ENCODE data around the gene SERTAD4. TPM values are rescaled to one million over a fixed set of nuclear protein-coding genes. Genes with fewer than 3 reads are reported as not detected.
"Not testable (repeated sequence)": the region's sequence is repeated elsewhere in the genome, so short reads cannot be mapped to it uniquely, and the experiment has no call there.

Gene SERTAD4
- total and polyA plus RNA-seq, 2 experiments from 2014 or later = 0.97 to 1.0 TPM

DNA sequence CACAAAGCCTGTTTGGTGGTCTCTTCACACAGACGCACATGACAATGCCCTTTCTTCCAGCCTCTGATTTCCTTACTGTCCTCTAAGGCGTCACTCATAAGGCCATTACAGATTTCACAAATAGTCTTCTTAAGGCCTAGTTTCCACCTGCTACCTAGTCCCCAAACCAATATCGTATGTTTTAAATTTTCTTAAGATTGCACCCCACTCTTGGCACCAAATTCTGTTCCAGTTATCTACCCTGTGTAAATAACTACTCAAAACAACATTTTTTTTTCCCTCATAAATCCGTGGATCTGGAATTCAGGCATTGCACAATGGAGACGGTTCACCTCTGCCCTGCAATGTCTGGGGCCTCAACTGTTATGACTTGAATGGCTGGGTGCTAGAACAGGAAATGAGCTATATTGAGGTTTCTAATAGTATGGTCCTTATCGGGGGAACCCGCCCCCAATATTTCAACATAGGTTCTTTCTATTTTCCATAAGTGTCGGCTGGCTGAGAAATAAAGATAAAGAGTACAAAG is 36.9 kb upstream of the SERTAD4 start:
- TF ChIP-seq EZH2phosphoT487 (IDR thresholded peaks at IDR 0.05; ENCODE audit: insufficient read depth, low read depth) = no peak
- no peak for TF ChIP-seq EZH2 (IDR thresholded peaks at IDR 0.05; ENCODE audit: insufficient read depth, poor library complexity, severe bottlenecking)
- Histone ChIP-seq H3K9me2 (ENCODE audit: insufficient read depth) (no peaks in the 10 kb centered on the region), H3K4me2 (ENCODE audit: unreplicated experiment) (no peak overlapping the region), H3K4me3 (no peak overlapping the region), H3K27me3 (replicated peaks; ENCODE audit: insufficient read depth) (no peaks in the 10 kb centered on the region; the same call in none of the 2 replicates), H3K9ac (no peak overlapping the region), H3K4me1 (ENCODE audit: insufficient read depth) (no peaks in the 10 kb centered on the region), H2AFZ (no peak overlapping the region), H3K27ac (no peak overlapping the region), H3K79me2 (ENCODE audit: insufficient read depth) (no peaks in the 10 kb centered on the region), H3K36me3 (ENCODE audit: low read depth) (no peaks in the 10 kb centered on the region), H3K9me3 (ENCODE audit: low read depth) (no peaks in the 10 kb centered on the region), H4K20me1 (ENCODE audit: insufficient read depth) (no peaks in the 10 kb centered on the region), H3F3A (ENCODE audit: insufficient read depth) (no peaks in the 10 kb centered on the region)
- in situ Hi-C loops (cut with MboI) = no loop called here
- WGBS, 2 experiments (ENCODE audit: low coverage in 1 of 2, low lambda C conversion rate in 2 of 2, missing lambda C conversion rate in 2 of 2) = 44 to 49% methylated on average over 8 of the region's 8 CpGs
- no peak for DNase-seq

GRCh38 chr1:210196266-210196665 is 36.3 kb upstream of the SERTAD4 start:
- H3K9me3 ChIP-seq (ENCODE audit: low read depth); in situ Hi-C loops (cut with MboI); H3K4me1 ChIP-seq (ENCODE audit: insufficient read depth); H3K27me3 ChIP-seq (replicated peaks; ENCODE audit: insufficient read depth); H3F3A ChIP-seq (ENCODE audit: insufficient read depth); DNase-seq; H4K20me1 ChIP-seq (ENCODE audit: insufficient read depth); H3K36me3 ChIP-seq (ENCODE audit: low read depth); H2AFZ ChIP-seq; H3K4me2 ChIP-seq (ENCODE audit: unreplicated experiment); H3K79me2 ChIP-seq (ENCODE audit: insufficient read depth); H3K9me2 ChIP-seq (ENCODE audit: insufficient read depth); H3K9ac ChIP-seq; H3K4me3 ChIP-seq; H3K27ac ChIP-seq: not testable (repeated sequence)
- 73 to 74% methylated on average over 5 of the region's 5 CpGs for WGBS, 2 experiments (ENCODE audit: low coverage in 1 of 2, low lambda C conversion rate in 2 of 2, missing lambda C conversion rate in 2 of 2)

DNA sequence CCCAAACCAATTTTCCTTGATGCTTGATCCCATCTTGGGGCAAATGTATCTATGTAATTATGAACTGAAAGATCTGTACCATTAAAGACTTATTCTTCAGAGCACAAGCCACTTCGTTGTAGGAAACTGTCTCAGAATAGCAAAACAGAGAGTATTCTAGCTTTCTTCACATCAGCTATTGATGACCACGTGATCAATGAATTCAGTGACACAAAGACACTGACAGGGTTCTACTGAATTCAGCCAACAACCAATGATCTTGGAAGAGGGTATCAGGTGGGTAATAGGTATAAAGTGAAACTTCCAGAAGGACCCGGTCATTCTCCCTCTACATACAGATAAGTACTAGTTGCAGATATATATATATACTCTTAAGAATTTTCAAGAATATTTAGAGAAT is 33.8 kb upstream of the SERTAD4 start:
- H3K4me2 ChIP-seq (ENCODE audit: unreplicated experiment) = no peak overlapping the region
- H3K36me3 ChIP-seq (ENCODE audit: low read depth) = no peaks in the 10 kb centered on the region
- no peak overlapping the region for H3K4me3 ChIP-seq
- DNase-seq = no peak
- 45 to 52% methylated on average over 3 of the region's 3 CpGs for WGBS, 2 experiments (ENCODE audit: low coverage in 1 of 2, low lambda C conversion rate in 2 of 2, missing lambda C conversion rate in 2 of 2)
- H2AFZ ChIP-seq = no peak overlapping the region
- in situ Hi-C loops (cut with MboI) = no loop called here
- no peak for TF ChIP-seq EZH2 (IDR thresholded peaks at IDR 0.05; ENCODE audit: insufficient read depth, poor library complexity, severe bottlenecking)
- TF ChIP-seq EZH2phosphoT487 (IDR thresholded peaks at IDR 0.05; ENCODE audit: insufficient read depth, low read depth) = no peak
- H3F3A ChIP-seq (ENCODE audit: insufficient read depth) = no peaks in the 10 kb centered on the region
- no peaks in the 10 kb centered on the region for H4K20me1 ChIP-seq (ENCODE audit: insufficient read depth)
- no peak overlapping the region for H3K9ac ChIP-seq
- no peaks in the 10 kb centered on the region; the same call in none of the 2 replicates for H3K27me3 ChIP-seq (replicated peaks; ENCODE audit: insufficient read depth)
- H3K27ac ChIP-seq = no peak overlapping the region
- no peaks in the 10 kb centered on the region for H3K9me3 ChIP-seq (ENCODE audit: low read depth)
- H3K4me1 ChIP-seq (ENCODE audit: insufficient read depth) = no peaks in the 10 kb centered on the region
- H3K9me2 ChIP-seq (ENCODE audit: insufficient read depth) = no peaks in the 10 kb centered on the region
- no peaks in the 10 kb centered on the region for H3K79me2 ChIP-seq (ENCODE audit: insufficient read depth)

GRCh38 chr1:210200124-210200736 is 32.4 kb upstream of the SERTAD4 start:
- H3K4me1 ChIP-seq (ENCODE audit: insufficient read depth) = no peaks in the 10 kb centered on the region
- no peak overlapping the region for H3K9ac ChIP-seq
- H3K4me3 ChIP-seq = no peak overlapping the region
- in situ Hi-C loops (cut with MboI) = no loop called here
- H2AFZ ChIP-seq = no peak overlapping the region
- no peak for DNase-seq
- no peaks in the 10 kb centered on the region for H3K9me3 ChIP-seq (ENCODE audit: low read depth)
- no peaks in the 10 kb centered on the region for H3F3A ChIP-seq (ENCODE audit: insufficient read depth)
- no peak overlapping the region for H3K4me2 ChIP-seq (ENCODE audit: unreplicated experiment)
- H3K27me3 ChIP-seq (replicated peaks; ENCODE audit: insufficient read depth) = no peaks in the 10 kb centered on the region; the same call in none of the 2 replicates
- H3K79me2 ChIP-seq (ENCODE audit: insufficient read depth) = no peaks in the 10 kb centered on the region
- no peak for TF ChIP-seq EZH2 (IDR thresholded peaks at IDR 0.05; ENCODE audit: insufficient read depth, poor library complexity, severe bottlenecking)
- no peaks in the 10 kb centered on the region for H3K36me3 ChIP-seq (ENCODE audit: low read depth)
- H3K27ac ChIP-seq = no peak overlapping the region
- WGBS, 2 experiments (ENCODE audit: low coverage in 1 of 2, low lambda C conversion rate in 2 of 2, missing lambda C conversion rate in 2 of 2) = 36 to 42% methylated on average over 3 of the region's 3 CpGs
- no peaks in the 10 kb centered on the region for H4K20me1 ChIP-seq (ENCODE audit: insufficient read depth)
- no peaks in the 10 kb centered on the region for H3K9me2 ChIP-seq (ENCODE audit: insufficient read depth)

GRCh38 chr1:210201681-210202080 is 30.9 kb upstream of the SERTAD4 start:
- Histone ChIP-seq H3F3A (ENCODE audit: insufficient read depth) (no peaks in the 10 kb centered on the region), H3K27ac (no peak overlapping the region), H3K4me1 (ENCODE audit: insufficient read depth) (no peaks in the 10 kb centered on the region), H2AFZ (no peak overlapping the region), H3K9me3 (ENCODE audit: low read depth) (no peaks in the 10 kb centered on the region), H3K4me3 (no peak overlapping the region), H3K36me3 (ENCODE audit: low read depth) (no peaks in the 10 kb centered on the region), H3K27me3 (replicated peaks; ENCODE audit: insufficient read depth) (no peaks in the 10 kb centered on the region; the same call in none of the 2 replicates), H3K79me2 (ENCODE audit: insufficient read depth) (no peaks in the 10 kb centered on the region), H4K20me1 (ENCODE audit: insufficient read depth) (no peaks in the 10 kb centered on the region), H3K9ac (no peak overlapping the region), H3K4me2 (ENCODE audit: unreplicated experiment) (no peak overlapping the region), H3K9me2 (ENCODE audit: insufficient read depth) (no peaks in the 10 kb centered on the region)
- 43 to 44% methylated on average over 3 of the region's 3 CpGs for WGBS, 2 experiments (ENCODE audit: low coverage in 1 of 2, low lambda C conversion rate in 2 of 2, missing lambda C conversion rate in 2 of 2)
- TF ChIP-seq EZH2phosphoT487 (IDR thresholded peaks at IDR 0.05; ENCODE audit: insufficient read depth, low read depth) (no peak), EZH2 (IDR thresholded peaks at IDR 0.05; ENCODE audit: insufficient read depth, poor library complexity, severe bottlenecking) (no peak)
- DNase-seq = peak; percentile 17
- in situ Hi-C loops (cut with MboI) = no loop called here

Measured in GM23248 (cell line).